HG03439 (cell line): ENCODE measurements around the gene SNHG17.
A peak's percentile ranks its signal among the peaks of the same experiment; 100 is the strongest.
"Not testable (repeated sequence)": the region's sequence is repeated elsewhere in the genome, so short reads cannot be mapped to it uniquely, and the experiment has no call there.

Source experiments
- ATAC-seq: cut with Tn5 transposase; IDR thresholded peaks from one replicate; pipeline ENCODE4 v1.9.1; 2021; ENCODE audit warnings: mild to moderate bottlenecking, moderate library complexity; ENCODE audit not compliant: unreplicated experiment

Gene SNHG17

GRCh38 chr20:38434770-38435554, at the start of gene SNHG17:
Gene SNHG17 (minus strand): TSS chr20:38435328.
- peak; percentile 79 for ATAC-seq

- no peak for ATAC-seq
These were observed 44.5 kb upstream of the SNHG17 start for GRCh38 chr20:38479596-38479995.

GRCh38 chr20:38477747-38478146, 42.6 kb upstream of the SNHG17 start:
- no peak for ATAC-seq

- ATAC-seq = no peak
These were observed 38.3 kb upstream of the SNHG17 start for GRCh38 chr20:38473367-38473795.

- ATAC-seq = peak; percentile 93
These were observed 37.6 kb upstream of the SNHG17 start, which contains the start of gene RALGAPB for GRCh38 chr20:38472513-38473366. Gene RALGAPB (plus strand): TSS chr20:38472843. CDS start chr20:38488433, 15,590 bp downstream.

- ATAC-seq = peak; percentile 10
These were observed 36.9 kb upstream of the SNHG17 start for GRCh38 chr20:38471987-38472512.

- ATAC-seq = no peak
These were observed 36.1 kb upstream of the SNHG17 start for GRCh38 chr20:38471245-38471644.

GRCh38 chr20:38466983-38467382, 31.9 kb upstream of the SNHG17 start:
- ATAC-seq = no peak

GRCh38 chr20:38466171-38466570, 31.0 kb upstream of the SNHG17 start:
- no peak for ATAC-seq

- ATAC-seq = not testable (repeated sequence)
These were observed 26.4 kb upstream of the SNHG17 start for GRCh38 chr20:38461569-38461968.

- ATAC-seq = not testable (repeated sequence)
These were observed 26.0 kb upstream of the SNHG17 start for GRCh38 chr20:38461167-38461566.

GRCh38 chr20:38460631-38461030, 25.5 kb upstream of the SNHG17 start:
- ATAC-seq = not testable (repeated sequence)

GRCh38 chr20:38460040-38460623, 25.0 kb upstream of the SNHG17 start:
- ATAC-seq = no peak

- ATAC-seq = no peak
These were observed 23.2 kb upstream of the SNHG17 start for GRCh38 chr20:38458314-38458713.

- no peak for ATAC-seq
These were observed 19.7 kb upstream of the SNHG17 start for GRCh38 chr20:38454556-38455473.

- ATAC-seq = no peak
These were observed 18.8 kb upstream of the SNHG17 start for GRCh38 chr20:38453941-38454340.

GRCh38 chr20:38452880-38453624, 17.9 kb upstream of the SNHG17 start:
- no peak for ATAC-seq

- no peak for ATAC-seq
These were observed 15.4 kb upstream of the SNHG17 start for GRCh38 chr20:38450412-38450975.

- ATAC-seq = no peak
These were observed 13.9 kb upstream of the SNHG17 start for GRCh38 chr20:38449046-38449445.
